Urothelium cell line (cell line): Measurements from ENCODE around the gene CYP26B1.
A peak's percentile ranks its signal among the peaks of the same experiment; 100 is the strongest.

Source experiments
- DNase-seq: peaks from one replicate; pipeline ENCODE4 v3.0.0; 2011; ENCODE audit warnings: low spot score, mixed read lengths
- FAIRE-seq: peaks from 2 replicates; lab custom pipeline; 2011; peaks lifted over from hg19 to GRCh38; lab: Jason Lieb, UNC

CYP26B1 gene

DNA sequence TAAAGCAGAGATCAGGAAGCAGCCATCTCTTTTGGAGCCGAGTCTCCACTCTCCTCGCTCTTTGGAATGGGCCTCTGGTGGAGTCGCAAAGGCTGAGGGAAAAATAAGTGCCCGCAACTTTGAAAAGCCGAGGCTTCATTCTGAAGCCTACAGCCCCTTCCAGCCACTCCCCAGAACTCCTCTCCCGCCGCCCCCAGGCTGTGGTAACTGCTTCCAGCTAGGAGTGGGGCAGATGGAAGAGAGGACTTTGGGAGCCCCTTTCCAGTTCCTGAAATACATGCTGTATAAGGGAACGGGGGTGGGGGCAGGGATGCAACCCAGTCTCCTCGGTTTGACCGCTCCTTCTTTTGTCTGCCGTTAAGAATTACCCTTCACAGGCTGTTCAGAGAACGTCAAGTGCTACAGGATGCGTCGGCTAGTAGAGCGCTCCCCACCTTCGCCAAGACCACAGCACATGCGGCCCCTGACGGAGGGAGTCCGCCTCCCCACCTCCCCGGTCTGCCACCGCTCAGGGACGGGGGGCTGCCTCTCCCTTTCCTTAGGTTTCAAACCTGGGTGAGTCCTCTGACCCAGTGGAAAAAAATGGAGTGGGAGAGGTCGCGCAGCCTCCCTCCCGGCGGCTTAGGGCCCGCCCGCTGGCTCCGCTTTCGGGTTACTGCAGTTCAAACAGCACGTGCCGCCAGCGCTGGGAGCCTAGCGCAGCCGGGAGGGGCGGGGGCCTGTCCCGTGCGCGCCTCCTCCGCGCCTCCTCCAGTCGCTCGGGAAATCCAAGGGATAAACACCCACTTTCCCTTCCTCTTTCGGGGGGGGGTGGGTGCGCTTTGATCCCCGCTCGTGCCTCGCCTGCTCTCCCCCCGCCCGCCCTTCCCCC, 4.9 kb downstream of the CYP26B1 start:
- FAIRE-seq (no peak), DNase-seq (no peak)

DNA sequence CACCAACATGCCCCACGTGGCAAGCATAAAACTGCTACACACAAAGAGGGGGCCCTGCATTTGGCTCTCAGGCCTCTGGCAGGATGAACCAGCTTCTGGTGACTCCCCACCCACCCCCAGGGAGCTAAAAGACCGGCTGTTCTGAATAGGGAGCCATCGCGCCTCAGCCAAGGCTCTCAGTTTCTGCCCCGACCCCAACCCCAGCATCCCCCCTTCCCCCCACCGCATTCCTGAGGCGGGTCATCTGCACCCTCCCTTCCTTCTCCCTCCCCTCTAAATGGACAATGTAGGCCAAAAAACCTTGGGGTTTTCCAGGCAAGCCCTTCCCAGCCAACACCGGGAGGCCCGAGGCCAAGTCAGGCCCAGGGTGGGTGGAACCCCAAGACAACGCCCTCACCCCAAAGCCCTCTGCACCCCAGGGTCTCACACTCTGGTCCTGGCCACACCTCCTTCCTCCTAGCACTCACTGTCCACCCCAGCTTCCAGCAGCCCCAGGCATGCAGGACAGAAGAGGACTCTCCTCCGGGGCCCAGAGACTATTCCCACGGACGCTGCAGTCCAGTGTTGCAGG, 5.7 kb downstream of the CYP26B1 start:
- DNase-seq, result no peak
- FAIRE-seq, result no peak

DNA sequence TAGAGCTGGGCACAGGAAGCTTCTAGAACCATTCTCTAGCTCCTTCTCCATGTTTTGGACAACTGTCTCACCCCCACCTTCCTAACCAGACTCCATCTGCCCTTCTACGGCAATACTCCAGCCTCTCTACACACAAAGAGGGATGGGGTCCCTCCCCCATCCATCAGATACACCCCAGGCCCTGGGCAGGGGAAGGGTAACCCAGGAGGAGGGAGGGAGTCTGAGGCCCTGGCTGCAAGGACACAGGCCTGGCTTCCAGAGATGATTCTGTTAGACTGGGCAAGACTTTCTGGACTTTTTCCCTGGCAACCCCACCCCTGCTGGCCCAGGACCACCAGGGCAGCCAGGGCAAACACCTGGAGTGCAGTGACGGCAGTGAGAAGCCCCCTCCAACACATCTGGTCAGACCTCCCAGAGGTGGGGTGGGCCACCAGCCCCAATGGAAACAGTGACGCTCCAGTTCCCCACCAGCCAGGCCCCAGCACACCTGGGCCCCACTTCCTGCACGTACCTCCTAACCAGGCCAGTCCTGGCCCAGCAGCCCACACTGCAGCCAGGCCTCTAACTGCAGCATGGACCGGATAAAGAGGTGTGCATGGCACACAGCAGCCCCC, 6.5 kb downstream of the CYP26B1 start:
- FAIRE-seq (no peak), DNase-seq (no peak)

DNA sequence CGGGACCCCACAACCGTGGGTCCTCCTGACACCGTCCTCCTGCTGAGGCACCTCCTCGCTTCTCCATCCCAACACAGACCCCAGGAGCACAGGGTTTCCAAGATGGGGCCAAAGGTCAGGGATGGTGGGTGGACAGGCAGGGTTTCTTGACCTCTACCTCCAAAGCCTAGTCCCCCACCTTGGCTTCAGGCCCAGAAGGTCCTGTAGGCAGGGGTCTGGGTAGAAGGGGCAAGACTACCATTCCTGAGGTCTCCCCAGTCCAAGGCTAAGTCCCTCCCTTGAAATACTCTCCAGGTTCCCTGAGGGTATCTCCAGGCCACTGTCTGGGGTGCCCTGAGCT, 7.1 kb downstream of the CYP26B1 start:
- FAIRE-seq, result no peak
- DNase-seq, result no peak

DNA sequence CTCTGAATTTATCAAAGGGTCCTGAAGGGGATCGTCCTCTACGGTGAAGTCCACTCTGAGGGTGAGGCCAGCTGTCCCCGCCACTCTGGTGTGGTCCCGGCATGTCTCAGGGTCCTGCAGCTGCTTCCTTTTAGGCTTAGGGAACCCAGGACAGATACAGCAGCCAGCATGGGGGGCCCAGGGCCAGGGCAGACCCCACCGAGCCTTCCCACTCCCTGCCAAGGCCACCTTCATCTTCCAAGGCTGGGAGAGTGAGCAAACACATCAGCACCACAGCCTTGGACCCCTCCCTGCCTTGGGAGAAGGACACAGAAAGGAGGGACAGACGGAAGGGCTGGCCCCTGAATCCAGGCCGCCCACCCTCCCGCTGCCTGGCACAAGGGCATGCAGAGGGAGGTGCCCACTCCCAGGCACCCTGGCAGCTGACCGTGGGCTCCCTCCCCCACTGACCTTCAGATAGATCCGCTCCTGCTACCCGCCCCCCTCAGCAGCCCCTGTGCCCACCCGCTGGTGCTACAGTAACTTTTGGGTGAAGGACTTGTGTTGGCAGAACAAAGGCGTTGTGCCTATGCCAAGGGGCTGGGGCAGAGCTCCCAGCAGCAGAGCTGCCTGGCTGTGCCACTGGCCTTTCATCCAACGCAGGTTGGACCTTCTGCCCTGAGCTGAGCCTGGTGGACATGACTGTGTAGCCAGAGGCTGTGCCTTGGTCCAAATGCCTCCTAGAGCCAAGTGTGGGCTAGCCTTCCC, 7.6 kb downstream of the CYP26B1 start:
- DNase-seq, result no peak
- no peak for FAIRE-seq

DNA sequence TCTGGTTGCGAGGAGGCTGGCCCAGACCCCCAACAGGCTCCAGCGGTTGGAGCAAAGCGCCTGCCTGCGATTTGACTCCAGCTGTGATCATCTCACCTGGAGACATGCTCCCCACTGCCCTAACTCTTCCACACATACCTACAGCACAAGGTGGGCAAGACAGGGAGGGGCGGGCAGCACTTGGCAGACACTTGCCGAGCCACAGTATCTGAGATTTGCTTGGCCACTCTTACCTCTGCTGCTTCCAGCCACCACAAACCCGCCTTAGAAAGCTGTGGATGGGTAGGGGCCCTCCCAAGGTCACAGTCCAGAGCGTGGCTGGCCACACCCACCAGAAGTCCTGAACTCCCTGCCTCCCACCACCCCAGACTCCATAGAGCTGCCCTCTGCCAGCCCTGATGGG, 8.2 kb downstream of the CYP26B1 start:
- DNase-seq, result no peak

DNA sequence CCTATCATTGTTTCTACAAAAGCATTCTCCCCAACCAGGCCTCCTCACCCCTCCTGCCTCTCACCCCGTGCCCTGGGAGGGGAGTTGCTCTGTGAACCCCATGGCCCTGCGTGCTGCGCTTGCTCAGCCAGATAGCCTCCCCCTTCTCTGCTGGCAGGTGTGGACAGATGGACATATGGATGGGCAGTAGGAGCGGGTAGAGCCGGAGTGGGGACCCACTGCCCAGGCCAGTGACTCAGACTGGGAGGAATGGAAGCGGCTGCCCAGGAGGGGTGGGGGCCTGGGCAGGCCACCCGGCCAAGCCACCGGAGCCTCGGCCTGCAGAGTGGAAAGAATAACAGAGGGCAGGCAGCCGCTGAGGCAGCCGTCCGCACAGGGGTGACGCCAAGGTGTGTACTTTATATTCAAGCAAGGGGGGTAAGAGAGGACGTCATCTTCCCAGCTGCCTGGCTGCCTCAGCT, 8.7 kb downstream of the CYP26B1 start:
- DNase-seq (no peak), FAIRE-seq (no peak)

More for the DNA sequence above, 8.2 kb downstream of the CYP26B1 start:
- FAIRE-seq, result no peak

DNA sequence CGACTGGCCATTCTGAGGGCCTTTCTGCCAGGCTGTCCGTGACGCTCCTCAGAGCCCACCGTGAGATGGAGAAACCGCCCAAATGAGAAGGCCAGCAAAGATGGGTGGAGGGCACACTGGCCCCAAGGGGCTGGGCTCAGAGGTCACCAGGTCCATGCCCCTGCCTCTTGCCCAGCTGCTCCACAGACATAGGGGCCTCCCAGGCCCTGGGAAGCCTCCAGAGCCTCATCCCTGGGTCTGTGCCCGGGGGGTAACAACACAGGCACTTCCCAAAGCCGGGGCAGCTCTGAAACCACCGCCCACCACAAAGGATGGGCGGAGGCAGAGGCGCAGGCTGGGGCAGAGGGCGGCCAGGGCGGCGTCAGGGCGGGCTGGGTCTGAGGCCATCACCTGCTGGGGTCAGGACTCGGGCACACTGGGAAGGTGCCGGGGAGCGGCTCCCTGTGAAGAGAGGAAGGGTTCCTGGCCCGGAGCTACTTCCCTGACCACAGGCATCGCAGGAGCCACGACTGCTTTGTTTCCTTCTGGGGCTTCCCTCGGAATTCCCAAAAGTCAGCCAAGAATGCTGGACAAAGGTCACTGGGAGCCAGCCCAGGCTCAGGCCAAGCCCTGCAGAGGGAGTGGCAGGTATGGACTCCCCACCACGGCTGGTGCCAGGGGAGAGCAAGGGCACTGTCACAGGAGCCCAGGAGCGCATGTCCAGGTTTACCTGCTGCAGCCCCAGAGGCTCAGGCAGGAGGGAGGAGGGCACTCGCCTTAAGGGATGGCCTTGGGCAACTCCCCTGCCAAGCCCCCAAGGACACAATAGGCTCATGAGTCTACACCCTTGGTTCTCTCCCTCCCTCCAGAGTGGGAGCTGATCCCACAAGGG, 9.4 kb downstream of the CYP26B1 start:
- no peak for FAIRE-seq
- DNase-seq, result no peak

DNA sequence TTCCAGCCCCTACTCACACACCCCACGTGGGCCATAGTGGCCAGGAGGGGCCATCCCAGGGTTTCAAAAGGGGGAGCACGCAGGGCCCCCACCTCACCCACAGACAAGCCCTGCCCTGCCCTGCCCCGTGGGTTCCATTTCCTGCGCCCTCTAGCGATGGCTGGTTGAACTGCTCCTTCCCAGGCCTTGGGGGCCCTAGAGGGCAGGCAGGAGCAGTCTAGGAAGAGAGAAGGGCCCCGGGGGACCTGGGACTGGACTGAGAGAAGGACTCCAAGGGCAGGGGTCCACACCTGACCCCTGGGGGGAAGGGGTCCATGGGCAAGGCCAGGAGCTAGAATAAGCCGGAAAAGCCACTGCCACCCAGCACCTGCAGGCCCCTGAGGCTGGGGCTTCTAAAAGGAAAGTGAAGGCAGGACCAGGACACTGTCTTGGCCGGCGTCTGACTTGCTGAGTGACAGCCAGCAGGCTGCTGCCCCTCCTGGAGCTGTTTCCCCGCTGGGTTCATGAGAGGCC, 10.1 kb downstream of the CYP26B1 start:
- DNase-seq (peak; percentile 88), FAIRE-seq (no peak)

DNA sequence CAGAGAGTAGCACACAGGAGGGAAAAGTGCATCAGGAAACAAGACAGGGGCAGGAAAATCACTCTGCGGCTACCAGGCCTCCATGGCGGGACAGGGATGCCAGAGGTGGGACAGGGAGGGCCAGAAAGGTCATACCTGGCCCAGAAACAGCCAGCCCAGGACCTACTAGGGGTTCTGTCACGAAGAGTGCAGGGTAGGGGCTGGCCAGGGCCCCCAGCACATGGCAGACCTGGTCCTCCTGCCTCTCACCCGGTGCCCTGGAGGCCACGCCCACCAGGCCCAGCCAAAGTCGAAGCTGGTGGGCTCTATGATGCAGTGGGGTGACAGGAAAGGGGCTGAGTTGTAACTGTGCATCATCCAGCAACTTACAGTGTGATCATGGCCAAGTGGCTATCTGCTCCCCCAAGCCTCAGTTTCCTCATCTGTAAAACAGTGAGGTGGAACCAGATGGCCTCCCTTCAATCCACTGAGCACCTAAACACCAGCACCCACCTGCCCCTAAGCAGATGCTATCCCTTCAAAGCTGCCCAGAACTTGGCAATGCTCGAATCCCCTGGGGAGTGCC, 10.6 kb downstream of the CYP26B1 start:
- DNase-seq (no peak), FAIRE-seq (peak; percentile 56)

DNA sequence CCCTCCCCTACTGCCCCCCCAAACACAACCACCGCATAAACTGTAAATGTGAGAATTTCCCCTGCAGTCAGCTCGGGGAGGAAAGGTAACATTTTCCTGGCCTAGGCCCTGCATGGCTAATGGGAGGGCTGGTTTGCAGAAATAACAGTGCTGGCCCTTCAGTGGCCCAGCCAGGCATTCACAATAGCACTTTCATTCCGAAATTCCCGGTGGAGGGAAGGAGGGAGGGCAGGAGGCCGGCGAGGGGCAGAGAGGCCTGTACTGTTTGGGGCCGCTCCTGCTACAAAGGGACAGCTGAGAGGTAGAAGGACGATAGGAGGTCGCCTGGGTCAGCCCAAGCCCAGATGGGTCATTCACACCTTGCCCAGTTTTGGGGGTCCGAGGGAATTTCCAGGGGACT, 11.3 kb downstream of the CYP26B1 start:
- no peak for FAIRE-seq

DNA sequence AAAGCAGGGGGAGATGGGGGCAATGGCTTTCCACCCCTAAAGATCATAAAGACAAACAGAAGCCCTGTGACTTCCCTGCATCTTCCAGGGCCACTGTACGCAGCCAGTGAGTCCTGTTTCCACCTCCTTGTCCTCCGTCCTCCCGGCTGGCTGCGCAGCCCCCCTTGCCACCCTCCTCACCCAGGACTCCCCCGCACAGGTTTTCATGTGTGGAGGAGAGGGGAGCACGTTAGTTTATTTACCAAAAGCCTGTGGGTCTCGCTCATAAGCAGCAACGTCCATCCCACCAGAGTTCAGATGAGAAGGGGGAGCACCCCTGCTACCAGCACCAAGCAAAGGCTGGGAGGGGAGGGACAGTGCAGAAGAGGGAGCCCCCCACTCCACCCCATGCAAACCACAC, 11.7 kb downstream of the CYP26B1 start:
- peak; percentile 13 for FAIRE-seq
- DNase-seq, result no peak

More for the DNA sequence above, 11.3 kb downstream of the CYP26B1 start:
- no peak for DNase-seq

DNA sequence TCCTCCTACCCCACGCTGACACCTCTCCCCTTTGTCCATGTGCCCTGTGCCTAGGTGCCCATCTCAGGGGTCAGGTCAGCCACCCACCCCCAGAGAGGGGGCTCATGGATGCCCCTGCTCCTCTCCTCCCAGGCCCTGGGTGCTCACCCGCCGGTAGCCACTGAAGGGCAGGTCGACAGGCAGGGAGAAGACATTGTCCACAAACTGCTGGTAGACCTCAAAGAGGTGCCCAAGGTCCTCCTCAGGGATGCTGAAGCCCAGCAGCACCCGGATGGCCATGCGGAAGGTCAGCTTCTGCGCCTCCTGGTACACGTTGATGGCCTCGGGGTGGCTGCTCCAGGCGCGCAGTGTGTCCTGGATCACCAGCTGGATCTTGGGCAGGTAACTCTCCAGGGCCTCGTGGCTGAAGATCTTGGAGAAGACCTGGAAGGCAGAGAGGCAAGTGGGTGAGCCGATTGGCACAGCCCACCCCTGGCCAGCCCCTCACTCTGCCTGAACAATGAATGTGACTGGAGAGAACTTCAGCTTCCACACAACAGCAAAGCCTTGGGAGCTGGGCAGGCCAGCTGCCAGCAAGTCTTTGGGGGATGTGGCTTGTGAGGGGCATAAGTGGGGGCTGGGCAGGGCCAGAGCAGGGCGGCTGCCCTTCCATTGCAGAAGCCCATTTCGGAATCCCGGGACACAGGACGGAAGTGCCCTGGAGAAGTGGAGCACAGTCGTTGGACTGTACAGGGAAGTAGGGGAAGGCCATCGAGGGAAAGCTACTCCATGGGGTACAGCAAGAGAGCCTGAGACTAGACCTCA, 12.5 kb downstream of the CYP26B1 start:
- DNase-seq (no peak), FAIRE-seq (no peak)

DNA sequence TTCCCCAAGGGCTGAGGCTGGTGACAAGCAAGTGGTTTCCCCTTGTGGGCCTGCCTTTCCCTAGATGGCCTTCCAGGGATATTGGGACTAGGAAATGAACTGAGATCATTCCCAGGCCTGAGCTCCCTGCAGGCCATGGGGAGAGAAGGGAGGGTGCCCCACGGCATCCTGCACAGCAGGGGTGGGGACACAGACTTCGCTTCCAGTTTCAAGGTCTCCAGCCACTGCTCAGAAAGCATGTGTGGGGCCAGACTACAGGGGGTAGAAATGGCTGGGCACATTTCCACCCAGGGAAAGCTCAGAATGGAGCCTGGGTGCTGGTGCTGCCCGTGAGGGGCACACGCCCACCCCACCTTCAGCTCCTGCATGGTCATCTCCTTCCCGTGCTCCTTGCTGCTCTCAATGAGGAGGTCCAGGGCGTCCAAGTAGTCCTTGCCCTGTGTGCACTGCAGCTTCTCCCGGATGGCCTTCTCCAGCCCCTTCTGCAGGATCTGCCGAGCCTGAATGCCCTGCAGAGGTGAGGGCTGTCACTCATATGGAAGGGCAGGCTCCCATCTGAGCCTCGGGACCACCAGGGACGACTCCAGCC, 13.2 kb downstream of the CYP26B1 start:
- FAIRE-seq, result no peak
- DNase-seq, result no peak

DNA sequence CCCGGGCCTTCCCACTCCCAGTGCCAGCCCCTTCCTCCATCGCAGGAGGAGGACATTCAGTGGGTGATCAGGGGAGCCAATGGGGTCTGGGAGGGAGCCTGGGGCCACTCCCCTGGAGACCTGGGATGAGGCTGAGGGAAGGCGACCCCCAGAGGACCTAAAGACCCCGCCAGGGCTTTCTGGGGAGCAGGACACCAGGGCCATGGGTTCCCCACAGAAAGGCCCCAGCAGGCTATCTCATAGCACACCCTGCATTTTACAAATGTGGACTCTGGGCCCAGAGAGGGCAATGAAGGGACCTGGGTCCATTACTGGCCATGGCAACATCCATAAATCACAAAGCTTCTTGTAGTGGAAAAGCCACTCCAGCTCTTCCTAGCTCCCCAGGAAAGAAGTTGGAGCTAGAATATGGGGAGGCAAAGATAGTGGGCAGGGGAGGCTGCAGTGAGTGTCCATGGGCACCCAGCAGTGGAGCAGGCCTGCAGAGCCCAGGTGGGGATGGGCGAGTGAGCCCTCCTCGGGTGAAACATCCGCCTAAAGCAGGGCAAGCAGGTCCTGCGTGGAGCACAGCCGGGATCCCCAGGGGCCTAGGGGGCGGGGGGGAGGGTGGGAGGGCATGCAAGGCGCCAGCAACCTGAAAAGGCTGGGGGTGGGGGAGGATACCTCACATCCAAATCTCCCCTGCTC, 13.8 kb downstream of the CYP26B1 start:
- FAIRE-seq (no peak), DNase-seq (no peak)

DNA sequence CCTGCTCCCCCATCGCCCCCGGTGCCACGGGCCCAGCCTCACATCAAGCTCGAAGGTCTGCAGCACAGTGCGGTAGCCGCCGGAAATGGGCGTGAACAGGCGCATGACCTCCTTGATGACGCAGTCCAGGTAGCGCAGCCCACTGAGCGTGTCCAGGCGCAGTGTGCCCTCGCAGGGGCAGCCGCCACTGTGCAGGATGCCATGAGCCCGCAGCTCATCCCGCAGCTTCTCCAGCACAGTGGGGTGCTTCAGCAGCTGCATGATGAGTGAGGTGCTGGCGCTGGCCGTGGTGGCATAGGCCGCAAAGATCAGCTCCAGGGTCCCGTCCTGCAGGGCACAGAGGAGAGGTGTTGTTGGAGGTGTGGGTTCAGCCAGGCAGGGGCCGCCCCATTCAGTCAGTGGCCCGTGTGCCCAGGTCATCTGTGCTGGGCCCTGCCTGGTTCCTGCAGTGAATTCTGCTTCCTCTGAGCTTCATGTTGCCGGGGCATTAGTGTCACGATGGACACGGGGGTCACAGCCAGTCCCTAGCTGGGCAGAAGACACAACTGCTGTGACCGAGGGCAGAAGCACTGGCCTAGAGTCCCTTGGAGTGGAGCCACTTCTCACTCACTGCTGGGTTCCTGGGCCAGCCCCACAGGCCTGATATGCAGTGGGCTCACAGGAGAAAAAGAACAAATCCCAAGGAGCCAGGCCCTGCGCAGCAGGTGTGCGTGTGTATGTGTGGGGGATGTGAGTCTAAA, 14.5 kb downstream of the CYP26B1 start:
- no peak for FAIRE-seq
- DNase-seq, result no peak
